Activated T-cell treated with anti-CD3 and anti-CD28 coated beads, Interleukin-2, amount 50 U/mL, for 48 hours (primary cell): ENCODE data around the gene RITA1.
A peak's percentile ranks its signal among the peaks of the same experiment; 100 is the strongest.

ENCODE experiments used
- DNase-seq, 2 experiments: peaks; one replicate each; pipeline ENCODE4 v3.0.0-alpha.2; 2020

RITA1 gene

DNA sequence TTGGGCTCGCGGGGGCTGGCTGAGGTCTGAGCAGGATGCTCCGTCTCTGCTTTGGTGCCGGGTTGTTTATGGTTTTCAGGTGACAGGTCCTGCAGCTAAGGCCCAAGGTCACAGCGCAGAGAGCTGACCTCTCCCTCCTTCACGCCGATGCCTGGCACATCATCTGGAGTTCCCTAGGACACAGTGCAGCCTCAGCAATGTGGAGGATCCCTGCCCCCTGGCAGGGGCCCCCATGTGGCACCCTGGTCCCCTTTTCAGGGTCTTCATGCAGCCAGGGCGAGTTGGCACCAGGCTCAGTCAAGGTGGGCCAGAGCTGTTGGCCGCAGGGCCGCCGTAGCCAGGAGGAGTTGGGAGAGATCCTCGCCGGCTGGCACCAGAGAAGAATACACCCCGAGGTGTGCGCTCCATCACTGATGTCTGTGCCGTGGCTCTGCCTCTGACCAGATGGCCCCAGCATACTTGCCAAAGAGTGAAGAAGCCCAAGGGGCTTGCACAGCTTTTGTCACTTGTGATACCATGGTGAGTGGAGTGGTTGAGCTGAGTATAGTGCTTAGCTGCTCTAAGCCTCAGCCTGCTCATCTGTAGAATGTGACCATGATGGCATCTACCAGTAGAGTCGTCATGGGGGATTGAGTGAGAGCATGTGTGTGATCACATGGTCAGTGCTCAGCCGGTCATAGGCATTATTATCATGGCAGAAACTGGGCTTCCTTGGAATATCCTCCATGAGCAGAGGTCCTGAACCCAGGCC, 46.7 kb downstream of the RITA1 start:
- no peak for DNase-seq

DNA sequence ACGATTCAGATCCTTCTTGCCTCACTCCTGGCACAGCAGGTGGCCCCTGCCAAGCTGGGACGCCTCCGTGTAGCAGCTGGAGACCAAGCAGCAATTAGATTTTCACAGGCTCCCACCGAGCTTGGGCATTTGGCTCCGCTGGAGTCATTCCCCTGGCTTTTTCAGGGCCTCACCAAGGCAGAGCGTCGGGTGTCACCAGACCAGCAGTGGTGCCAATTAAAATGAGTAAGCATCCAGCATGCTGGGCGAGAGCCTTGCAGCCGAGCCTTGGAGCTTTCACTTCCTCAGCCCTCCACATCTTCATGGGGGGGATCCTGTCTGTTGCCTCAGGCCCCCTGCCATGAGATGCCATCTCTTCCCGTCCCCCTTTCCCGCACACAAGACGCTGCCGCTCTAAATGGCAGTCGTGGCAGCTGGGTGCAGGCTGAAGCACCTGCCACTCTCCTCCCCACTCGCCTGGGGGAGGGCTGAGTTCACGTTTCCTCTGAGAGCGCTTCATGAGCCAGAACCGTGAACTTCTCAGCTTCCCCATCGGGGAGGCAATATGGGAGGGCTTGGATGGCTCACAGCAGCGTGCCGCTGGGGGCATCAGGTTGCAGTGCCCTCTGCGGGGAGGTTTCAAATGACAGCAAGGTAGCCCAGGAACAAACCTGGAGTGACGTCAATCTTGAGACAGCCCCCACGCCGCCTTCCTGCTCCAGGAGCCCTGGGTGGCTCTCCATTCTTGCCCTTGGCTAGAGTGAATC, 47.5 kb downstream of the RITA1 start:
- DNase-seq: peak; percentile 66 to 75

DNA sequence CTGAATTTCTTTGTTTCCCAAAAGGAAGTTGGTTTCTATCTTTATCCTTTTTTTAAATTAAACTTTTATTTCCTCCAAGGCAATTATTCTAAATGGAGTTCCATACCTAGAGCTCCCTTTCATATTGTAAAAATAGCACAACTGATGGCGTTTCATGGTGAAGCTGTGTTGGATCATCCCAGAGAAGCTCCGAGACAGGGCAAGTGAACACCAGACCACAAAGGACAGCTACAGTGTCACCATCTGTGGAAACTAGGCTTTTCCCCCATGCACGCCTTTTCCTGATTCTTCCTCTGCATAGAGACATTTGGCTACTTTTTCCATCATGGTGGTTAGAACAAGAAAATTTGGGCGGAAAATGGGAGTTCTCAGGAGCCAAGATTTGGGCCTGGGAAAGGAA, 48.4 kb downstream of the RITA1 start:
- no peak for DNase-seq

DNA sequence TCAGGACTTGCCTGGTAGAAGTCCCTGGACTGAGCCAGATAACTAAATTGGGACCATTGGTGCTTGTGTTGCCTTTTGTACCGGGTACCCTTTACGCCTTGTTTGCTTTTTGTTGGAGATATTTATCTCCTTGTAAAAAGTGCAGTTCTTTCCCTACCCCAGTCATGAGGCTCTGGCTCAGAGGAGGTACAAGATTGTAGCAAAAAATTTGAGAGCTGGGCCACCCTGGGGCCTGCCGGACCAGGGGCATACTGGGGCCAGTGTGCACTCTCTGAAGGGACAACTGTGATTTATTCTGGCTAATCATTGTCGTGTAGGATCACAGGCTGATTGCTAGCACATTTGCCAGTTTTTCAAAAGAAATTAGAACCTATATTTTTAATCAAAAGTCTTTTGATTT, 49.0 kb downstream of the RITA1 start:
- DNase-seq: no peak

DNA sequence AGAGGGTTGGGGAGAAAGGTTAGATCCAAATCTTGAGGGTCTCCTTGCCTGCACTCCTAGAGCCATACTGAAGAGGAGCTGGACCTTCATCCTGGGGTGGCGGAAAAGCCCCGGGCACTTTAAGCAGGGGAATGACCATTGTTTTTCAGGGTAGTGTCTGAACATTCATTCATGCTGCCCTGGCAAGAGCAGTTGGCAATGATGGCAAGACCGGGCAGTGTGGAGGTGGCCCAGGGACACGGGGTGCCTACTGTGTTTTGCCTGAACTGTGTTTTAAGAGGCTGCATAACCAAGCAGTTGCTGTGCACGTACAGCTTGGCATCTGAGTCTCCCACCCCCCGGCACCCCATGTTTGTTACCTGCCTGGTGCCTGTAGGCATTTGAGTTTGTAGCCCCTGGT, 50.5 kb downstream of the RITA1 start:
- no peak for DNase-seq

DNA sequence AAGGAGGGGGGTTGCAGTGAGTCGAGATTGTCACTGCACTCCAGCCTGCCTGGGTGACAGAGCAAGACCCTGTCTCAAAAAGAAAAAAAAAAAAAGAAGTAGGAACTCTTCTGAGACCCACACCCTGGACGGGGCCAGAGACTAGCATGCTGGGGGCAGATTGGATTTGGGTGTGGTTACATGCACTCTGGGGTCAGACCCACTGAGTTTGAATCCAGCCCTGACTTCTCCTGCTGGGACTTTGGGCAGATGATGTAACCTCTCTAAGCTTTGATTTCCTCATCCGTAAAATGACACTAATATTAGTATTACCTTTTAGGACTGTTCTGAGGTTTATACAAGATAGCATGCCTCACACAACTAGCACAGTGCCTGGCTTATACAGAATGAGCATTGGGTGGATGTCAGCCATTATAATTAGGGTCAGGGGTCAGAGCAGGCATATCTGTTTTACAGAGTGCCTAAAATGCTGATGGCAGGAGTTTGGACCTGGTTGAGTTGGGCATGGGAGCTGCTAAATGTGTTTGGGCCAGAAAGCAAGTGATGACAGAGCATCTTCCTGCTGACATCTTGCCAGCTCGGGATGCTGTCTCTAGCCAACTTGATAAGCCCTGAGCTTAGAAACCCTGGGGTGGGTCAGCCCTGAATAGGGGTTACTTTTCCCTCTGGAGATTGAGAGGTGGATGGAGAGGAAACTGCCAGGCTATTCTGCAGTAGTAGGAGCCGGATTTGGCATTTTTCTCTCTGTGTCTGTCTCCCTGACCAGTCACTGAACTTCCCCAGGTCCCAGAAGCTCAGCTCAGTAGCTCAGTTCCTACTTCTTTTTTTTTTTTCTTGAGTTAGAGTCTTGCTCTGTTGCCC, 51.2 kb downstream of the RITA1 start:
- no peak for DNase-seq

DNA sequence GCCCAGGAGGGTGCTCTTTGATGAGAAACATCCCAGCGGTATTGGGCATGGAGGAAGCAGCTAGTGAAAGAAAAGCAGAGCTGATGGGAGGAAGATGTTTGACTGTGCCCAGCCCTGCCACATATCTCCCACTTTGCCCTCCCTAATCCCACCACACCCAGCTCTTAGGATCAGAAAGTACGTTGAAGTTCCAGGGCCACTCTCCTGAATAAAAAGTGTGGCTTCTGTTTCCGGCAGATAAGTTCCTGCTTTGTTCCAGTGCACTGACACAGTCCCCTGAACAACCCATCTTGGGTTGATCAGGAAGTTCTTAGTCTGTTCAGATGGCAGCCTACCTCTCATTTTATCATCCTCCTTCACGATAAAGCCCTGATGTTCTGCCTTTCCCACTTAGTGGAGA, 52.2 kb downstream of the RITA1 start:
- DNase-seq: no peak

DNA sequence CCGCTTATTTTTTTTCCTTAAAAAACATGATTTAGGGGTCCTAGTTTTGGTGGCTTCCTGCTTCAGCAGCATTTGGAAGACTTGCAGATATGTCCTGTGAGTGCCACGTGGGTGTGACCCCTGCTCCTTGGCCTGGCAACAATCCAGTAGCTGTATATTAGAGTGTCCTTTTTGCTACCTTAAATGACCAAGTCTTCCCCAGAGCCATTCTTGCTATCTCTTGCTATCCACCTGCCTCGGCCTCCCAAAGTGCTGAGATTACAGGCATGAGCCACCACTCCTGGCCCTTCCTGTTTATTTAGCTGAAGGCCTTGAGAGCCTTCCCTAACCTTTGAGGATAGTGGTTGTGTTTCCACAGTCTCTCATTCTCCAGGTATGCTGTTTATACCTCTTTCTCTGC, 52.8 kb downstream of the RITA1 start:
- no peak for DNase-seq

DNA sequence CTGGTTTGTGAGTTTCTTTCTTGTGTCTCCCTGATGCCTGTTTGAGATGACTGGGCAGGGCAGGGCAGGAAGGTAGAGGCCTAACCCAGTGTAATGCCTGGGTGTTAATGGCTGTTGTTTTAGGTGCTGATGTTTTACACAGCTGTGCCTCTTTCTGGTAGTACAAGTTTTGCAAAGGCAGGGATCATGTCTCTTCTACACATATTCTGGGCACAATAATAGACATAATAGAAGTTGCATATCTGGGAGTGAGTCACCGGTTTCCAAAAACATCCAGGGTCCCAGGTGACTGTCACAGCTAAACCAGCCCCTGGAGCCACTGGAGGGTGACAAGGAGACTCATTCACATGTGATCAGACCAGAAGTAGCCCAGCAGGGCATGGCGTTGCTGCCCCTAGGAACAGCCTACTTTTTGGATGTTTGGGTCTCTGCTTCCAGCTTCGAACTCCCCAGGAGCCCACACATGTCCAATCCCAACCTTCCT, 53.8 kb downstream of the RITA1 start:
- no peak for DNase-seq

DNA sequence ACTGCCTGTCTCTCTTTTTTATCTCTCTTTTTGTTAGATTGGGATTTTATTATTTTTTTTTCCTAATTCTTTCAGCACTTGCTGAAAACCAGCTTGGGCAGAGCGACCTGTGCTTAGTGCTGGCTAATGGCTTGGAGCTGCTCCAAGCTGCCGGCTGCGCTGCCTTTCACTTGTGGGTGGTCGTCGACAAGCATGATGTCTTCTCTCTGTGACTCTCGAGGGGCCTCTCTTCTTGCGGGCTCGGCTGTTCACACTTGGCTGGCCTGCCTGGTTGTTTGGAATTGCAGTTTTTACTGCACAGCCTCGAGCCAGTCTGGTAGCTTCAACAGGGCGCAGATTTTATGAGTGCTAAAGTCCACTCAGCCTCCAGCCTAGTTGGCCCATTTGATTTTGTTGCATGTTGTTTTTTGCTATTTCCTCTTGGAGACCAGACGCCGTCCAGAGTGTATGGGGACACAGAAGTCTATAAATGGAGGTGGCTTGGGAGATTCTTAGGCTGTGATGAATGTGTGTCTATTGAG, 54.4 kb downstream of the RITA1 start:
- no peak for DNase-seq

DNA sequence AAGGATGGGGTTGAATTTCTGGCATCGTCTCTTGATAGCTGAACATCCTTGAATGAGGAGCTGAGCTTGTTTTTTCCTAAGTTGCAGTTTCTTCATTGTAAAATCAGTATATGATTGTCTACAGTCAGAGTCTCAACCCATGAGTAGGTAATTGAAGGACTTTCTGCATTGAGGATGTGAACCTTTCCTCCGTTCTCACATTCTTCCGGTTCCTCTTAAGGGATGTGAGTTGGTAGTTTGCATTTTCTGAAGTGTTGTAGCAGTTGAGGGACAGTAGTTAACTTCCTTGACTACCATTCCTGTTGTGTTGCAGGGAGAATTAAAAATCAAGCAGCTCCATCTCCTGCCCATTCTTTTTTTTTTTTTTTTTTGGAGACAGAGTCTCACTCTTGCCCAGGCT, 54.9 kb downstream of the RITA1 start:
- no peak for DNase-seq

DNA sequence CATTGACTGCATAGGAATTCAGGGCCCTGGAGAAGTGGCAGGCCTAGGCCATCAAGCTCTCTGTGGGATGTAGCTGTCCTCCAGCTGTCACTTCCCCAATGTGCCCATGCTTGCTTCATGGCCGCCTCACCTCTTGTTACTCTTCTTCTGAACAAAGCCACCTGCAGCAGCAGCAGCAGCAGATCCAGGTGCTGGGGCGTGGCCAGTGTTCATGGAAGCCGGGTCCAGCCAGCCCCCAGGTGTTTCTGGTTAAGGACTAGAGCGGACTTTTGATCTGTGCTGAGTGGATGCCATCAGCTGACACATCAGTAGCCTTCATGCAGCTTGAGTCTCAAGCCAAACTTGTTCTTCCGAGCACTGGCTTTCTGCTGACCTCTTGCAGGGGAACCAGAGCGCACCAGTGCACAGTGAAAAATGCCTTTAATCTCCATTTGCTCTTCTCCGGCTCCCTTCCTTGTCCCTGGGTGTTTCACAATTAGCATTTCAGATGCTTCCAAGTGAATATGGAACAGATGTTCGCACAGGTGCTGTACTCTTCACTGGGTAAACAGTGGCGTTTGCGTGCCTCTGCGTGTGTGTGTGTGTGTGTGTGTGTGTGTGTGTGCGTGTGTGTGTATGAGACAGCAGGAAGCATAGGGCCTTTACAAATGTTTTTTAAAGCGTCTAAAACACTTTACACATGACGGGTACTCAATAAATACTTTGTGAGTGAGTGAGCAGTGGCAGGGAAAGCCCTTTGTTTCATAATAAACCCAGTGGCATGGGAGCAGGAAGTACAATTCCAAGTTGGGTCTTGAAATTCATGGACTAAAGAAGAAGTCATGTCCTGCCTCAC, 55.9 kb downstream of the RITA1 start:
- no peak for DNase-seq
